Keratinocyte (primary cell): ENCODE measurements around the gene CCR7. TPM values are rescaled to one million over a fixed set of nuclear protein-coding genes. Genes with fewer than 3 reads are reported as not detected.
A peak's percentile ranks its signal among the peaks of the same experiment; 100 is the strongest.

Experiments used
- DNase-seq: peaks from one replicate; pipeline ENCODE4 v3.0.0-alpha.2; 2011; ENCODE audit warnings: low read depth, missing footprints, low spot score
- FAIRE-seq: peaks from 2 replicates; lab custom pipeline; 2011; peaks lifted over from hg19 to GRCh38; lab: Jason Lieb, UNC
- H2AFZ ChIP-seq: 2 replicates; pipeline ENCODE4 v1.6.0; 2012; ENCODE audit warnings: low read length, control low read depth, inconsistent platforms; ENCODE audit not compliant: control insufficient read depth
- H3K27ac ChIP-seq: 2 replicates; pipeline ENCODE4 v1.5.1; 2011; ENCODE audit warnings: low read length; ENCODE audit not compliant: control insufficient read depth, insufficient read depth
- H3K27me3 ChIP-seq: 3 replicates; pipeline ENCODE4 v1.6.0; 2011; ENCODE audit warnings: low read length; ENCODE audit not compliant: control insufficient read depth, insufficient read depth; ENCODE audit errors: extremely low read depth
- H3K36me3 ChIP-seq, 2 experiments: 2 replicates in 1 of 2; 3 replicates in 1 of 2; pipeline ENCODE4 v1.5.1; 2011; ENCODE audit warnings: low read length in 2 of 2, mild to moderate bottlenecking in 1 of 2; ENCODE audit not compliant: control insufficient read depth in 2 of 2, insufficient read depth in 2 of 2; ENCODE audit errors: extremely low read depth in 1 of 2
- H3K4me1 ChIP-seq: 3 replicates; pipeline ENCODE4 v1.5.1; 2011; ENCODE audit warnings: low read length; ENCODE audit not compliant: control insufficient read depth, insufficient read depth; ENCODE audit errors: extremely low read depth
- H3K4me2 ChIP-seq: 3 replicates; pipeline ENCODE4 v1.6.0; 2011; ENCODE audit warnings: low read depth, low read length; ENCODE audit not compliant: control insufficient read depth, insufficient read depth; ENCODE audit errors: extremely low read depth
- H3K4me3 ChIP-seq, 3 experiments: fragments of 200-600 bp in 1 of 3; sonication (generic) in 1 of 3; 2 replicates in 2 of 3; 3 replicates in 1 of 3; pipeline ENCODE4 v1.5.1; 2011 to 2016; ENCODE audit warnings: low read length in 3 of 3, mild to moderate bottlenecking in 3 of 3, control low read depth in 2 of 3, inconsistent platforms in 1 of 3, low read depth in 1 of 3, mixed read lengths in 1 of 3, mixed run types in 1 of 3, moderate library complexity in 1 of 3; ENCODE audit not compliant: control insufficient read depth in 2 of 3, insufficient read depth in 2 of 3; ENCODE audit errors: extremely low read depth in 1 of 3
- H3K79me2 ChIP-seq: 2 replicates; pipeline ENCODE4 v1.6.0; 2012; ENCODE audit warnings: low read length; ENCODE audit not compliant: control insufficient read depth, insufficient read depth
- H3K9ac ChIP-seq: 3 replicates; pipeline ENCODE4 v1.6.0; 2011; ENCODE audit warnings: low read length; ENCODE audit not compliant: control insufficient read depth, insufficient read depth; ENCODE audit errors: extremely low read depth
- H3K9me1 ChIP-seq: 3 replicates; pipeline ENCODE4 v1.6.0; 2011; ENCODE audit warnings: low read length; ENCODE audit not compliant: control insufficient read depth, insufficient read depth; ENCODE audit errors: extremely low read depth
- H3K9me3 ChIP-seq: 2 replicates; pipeline ENCODE4 v1.5.1; 2012; ENCODE audit warnings: low read depth, low read length; ENCODE audit not compliant: control insufficient read depth
- H4K20me1 ChIP-seq: 3 replicates; pipeline ENCODE4 v1.6.0; 2011; ENCODE audit warnings: low read length; ENCODE audit not compliant: control insufficient read depth, insufficient read depth; ENCODE audit errors: extremely low read depth
- EZH2 ChIP-seq: IDR thresholded peaks from one replicate; pipeline ENCODE4 v1.6.1; 2012; ENCODE audit warnings: inconsistent platforms, mild to moderate bottlenecking, low read length, moderate library complexity
- dilution Hi-C: fragments of 300-500 bp; cut with MboI; formaldehyde crosslinking; loops from one replicate; pipeline ENCODE4 v1.7.0; 2020; ENCODE audit warnings: low sequenced_read_pairs; ENCODE audit not compliant: extremely low pct_ligation_motif_present
- polyA plus RNA-seq, 5 experiments: library from polyadenylated mRNA; depleted of rRNA in 3 of 5; stranded (reverse) in 3 of 5; stranded (forward) in 1 of 5; unstranded in 1 of 5; fragments of >200 nt; gene quantifications; 1 replicate in 1 of 5; 2 replicates in 3 of 5; 3 replicates in 1 of 5; pipeline versions ENCODE4 v1.2.1 to v1.2.3, GENCODE V29; 2011 to 2012; ENCODE audit warnings: missing spikeins in 2 of 5, low read depth in 1 of 5, low replicate concordance in 1 of 5
- TF ChIP-seq, protein P1 (sequence below), 3 experiments: IDR thresholded peaks in 1 of 3; conservative IDR thresholded peaks in 1 of 3; optimal IDR thresholded peaks in 1 of 3; 2 replicates in 2 of 3; 3 replicates in 1 of 3; pipeline versions ENCODE3 to v1.5.1; 2011; ENCODE audit warnings: low read length in 3 of 3, mild to moderate bottlenecking in 3 of 3, moderate library complexity in 2 of 3, control low read depth in 1 of 3, inconsistent platforms in 1 of 3; ENCODE audit not compliant: insufficient read depth in 2 of 3; ENCODE audit errors: extremely low read depth in 1 of 3

The CCR7 gene
- polyA plus RNA-seq, 1 donor (not counting 4 experiments of a cell fraction or from before 2014, with no cell fraction given) = 0.16 TPM

DNA sequence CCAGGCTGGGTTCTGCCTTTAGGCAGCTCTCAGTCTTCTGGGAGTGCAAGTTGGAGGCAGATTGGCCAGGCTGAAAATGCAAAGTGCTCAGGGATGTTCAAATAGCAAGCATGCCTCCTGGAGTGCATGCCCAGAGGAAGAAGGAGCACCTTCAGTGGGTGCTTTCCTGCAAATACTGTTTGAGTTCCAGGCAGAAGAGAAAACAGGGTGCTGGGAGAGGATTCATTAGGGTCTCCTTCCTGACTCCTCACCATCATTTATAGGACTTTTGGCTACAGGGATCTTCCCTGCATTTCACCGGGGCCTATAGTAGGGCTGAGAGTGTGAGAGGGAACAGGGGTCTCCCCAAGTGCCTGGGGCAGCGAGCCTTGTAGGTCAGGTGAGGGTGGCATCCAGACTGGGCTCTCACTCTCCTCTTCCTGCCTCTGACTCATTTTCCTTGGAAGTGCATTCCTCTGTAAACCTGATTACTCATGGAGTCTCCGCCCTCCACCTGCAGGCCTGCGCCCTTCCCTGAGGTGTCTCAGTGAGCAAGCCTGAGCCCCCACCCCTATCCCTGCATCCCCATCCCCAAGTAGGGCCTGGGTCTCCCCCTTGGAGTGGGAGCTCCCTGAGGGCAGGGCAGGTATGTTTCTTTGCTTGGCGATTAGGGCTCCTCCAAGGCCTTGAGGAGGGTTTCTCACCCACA lies 46.7 kb downstream of the CCR7 start:
- dilution Hi-C loops = no loop called here
- no peaks in the 10 kb centered on the region for H4K20me1 ChIP-seq
- H3K27me3 ChIP-seq = no peaks in the 10 kb centered on the region
- FAIRE-seq = peak; percentile 97
- peak overlapping the region; percentile 24 to 60 (median 29) for H3K4me3 ChIP-seq
- peak overlapping the region; percentile 80 for H3K4me2 ChIP-seq
- H3K36me3 ChIP-seq = peaks cover 4 to 21% of the 10 kb centered on the region in 2 experiments
- no peak for TF ChIP-seq EZH2
- TF ChIP-seq, protein P1, sequence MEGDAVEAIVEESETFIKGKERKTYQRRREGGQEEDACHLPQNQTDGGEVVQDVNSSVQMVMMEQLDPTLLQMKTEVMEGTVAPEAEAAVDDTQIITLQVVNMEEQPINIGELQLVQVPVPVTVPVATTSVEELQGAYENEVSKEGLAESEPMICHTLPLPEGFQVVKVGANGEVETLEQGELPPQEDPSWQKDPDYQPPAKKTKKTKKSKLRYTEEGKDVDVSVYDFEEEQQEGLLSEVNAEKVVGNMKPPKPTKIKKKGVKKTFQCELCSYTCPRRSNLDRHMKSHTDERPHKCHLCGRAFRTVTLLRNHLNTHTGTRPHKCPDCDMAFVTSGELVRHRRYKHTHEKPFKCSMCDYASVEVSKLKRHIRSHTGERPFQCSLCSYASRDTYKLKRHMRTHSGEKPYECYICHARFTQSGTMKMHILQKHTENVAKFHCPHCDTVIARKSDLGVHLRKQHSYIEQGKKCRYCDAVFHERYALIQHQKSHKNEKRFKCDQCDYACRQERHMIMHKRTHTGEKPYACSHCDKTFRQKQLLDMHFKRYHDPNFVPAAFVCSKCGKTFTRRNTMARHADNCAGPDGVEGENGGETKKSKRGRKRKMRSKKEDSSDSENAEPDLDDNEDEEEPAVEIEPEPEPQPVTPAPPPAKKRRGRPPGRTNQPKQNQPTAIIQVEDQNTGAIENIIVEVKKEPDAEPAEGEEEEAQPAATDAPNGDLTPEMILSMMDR (optimal IDR thresholded peaks at IDR 0.05 in 1 of 3, IDR thresholded peaks at IDR 0.05 in 1 of 3, conservative IDR thresholded peaks at IDR 0.05 in 1 of 3; ENCODE audit: extremely low read depth in 1 of 3, insufficient read depth in 2 of 3, low read length in 3 of 3) = no peak
- peak overlapping the region; percentile 91 for H3K9ac ChIP-seq
- peaks cover 87% of the 10 kb centered on the region for H3K4me1 ChIP-seq
- DNase-seq = no peak
- peaks cover 33% of the 10 kb centered on the region for H3K79me2 ChIP-seq
- H3K9me1 ChIP-seq = no peaks in the 10 kb centered on the region
- H2AFZ ChIP-seq = no peak overlapping the region
- peak overlapping the region; percentile 92 for H3K27ac ChIP-seq
- no peaks in the 10 kb centered on the region for H3K9me3 ChIP-seq

DNA sequence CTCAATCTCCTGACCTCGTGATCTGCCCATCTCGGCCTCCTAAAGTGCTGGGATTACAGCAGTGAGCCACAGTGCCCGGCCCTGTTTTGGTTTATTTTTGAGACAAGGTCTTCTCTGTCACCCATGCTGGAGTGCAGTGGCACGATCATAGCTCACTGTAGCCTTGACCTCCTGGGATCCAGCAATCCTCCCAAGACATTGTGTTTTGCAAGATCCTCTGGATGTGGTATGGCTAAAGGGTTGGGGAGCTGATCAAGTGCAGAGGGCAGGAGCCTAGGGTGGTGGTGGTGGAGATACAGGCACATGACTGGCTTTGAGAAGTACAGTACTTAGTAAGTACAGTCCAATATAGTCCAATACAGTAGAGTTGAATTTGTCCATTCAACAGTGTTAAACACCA lies 47.3 kb downstream of the CCR7 start:
- Histone ChIP-seq H3K4me2 (peak overlapping the region; percentile 80), H3K4me1 (peaks cover 84% of the 10 kb centered on the region), H3K9ac (peak overlapping the region; percentile 91), H3K9me1 (no peaks in the 10 kb centered on the region), H3K4me3 (peak overlapping the region; percentile 24 to 58 (median 29)), H2AFZ (no peak overlapping the region), H3K27me3 (no peaks in the 10 kb centered on the region), H3K79me2 (peaks cover 29% of the 10 kb centered on the region), H3K36me3 (peaks cover 1 to 16% of the 10 kb centered on the region in 2 experiments), H3K9me3 (no peaks in the 10 kb centered on the region), H4K20me1 (no peaks in the 10 kb centered on the region), H3K27ac (peak overlapping the region; percentile 92)
- FAIRE-seq (no peak), DNase-seq (no peak)
- TF ChIP-seq, protein P1 (optimal IDR thresholded peaks at IDR 0.05 in 1 of 3, IDR thresholded peaks at IDR 0.05 in 1 of 3, conservative IDR thresholded peaks at IDR 0.05 in 1 of 3; ENCODE audit: extremely low read depth in 1 of 3, insufficient read depth in 2 of 3, low read length in 3 of 3) = no peak
- no peak for TF ChIP-seq EZH2
- dilution Hi-C loops = no loop called here
